ENCODE data around the gene NOXO1. TPM values are rescaled to one million over a fixed set of nuclear protein-coding genes. Genes with fewer than 3 reads are reported as not detected.

The NOXO1 gene
- total and polyA plus RNA-seq, 9 of the 15 experiments (the other 6 are each of a cell fraction or from before 2014, with no cell fraction given) = not detected

GRCh38 chr16:1983544-1984346, 2.5 kb upstream of the NOXO1 start, which contains the start of gene GFER (continued):
- TF ChIP-seq E2F8 (IDR thresholded peaks at IDR 0.05; ENCODE audit: low read depth, partially characterized antibody) = no peak
- no peak for TF ChIP-seq TCF15 (CRISPR knock-in tag; IDR thresholded peaks at IDR 0.05)
- no peak for TF ChIP-seq MEIS2 (IDR thresholded peaks at IDR 0.05; ENCODE audit: partially characterized antibody)
- TF ChIP-seq DDX20 (tag; IDR thresholded peaks at IDR 0.05; ENCODE audit: low read depth) = no peak
- no peak for TF ChIP-seq ZNF347 (CRISPR knock-in tag; IDR thresholded peaks at IDR 0.05; ENCODE audit: low read depth)
- no peak for TF ChIP-seq ZKSCAN3 (CRISPR knock-in tag; IDR thresholded peaks at IDR 0.05)
- TF ChIP-seq SNAPC5 (CRISPR knock-in tag; IDR thresholded peaks at IDR 0.05) = no peak
- TF ChIP-seq THRB (CRISPR knock-in tag; conservative IDR thresholded peaks at IDR 0.05) = no peak
- no peak for TF ChIP-seq SMARCE1 (IDR thresholded peaks at IDR 0.05)
- no peak for TF ChIP-seq KLF6 (CRISPR knock-in tag; IDR thresholded peaks at IDR 0.05; ENCODE audit: borderline replicate concordance)
- peak; percentile 83 for TF ChIP-seq RBFOX2 (IDR thresholded peaks at IDR 0.05; ENCODE audit: low read depth, low read length)
- TF ChIP-seq ZKSCAN1 (IDR thresholded peaks at IDR 0.05; ENCODE audit: low read depth, low read length) = 0 out of 2 replicates have a peak, but pooled peaks have one; percentile 41
- peak; percentile 77; the same call in 1 of the 2 replicates for TF ChIP-seq ZNF76 (CRISPR knock-in tag; IDR thresholded peaks at IDR 0.05; ENCODE audit: borderline replicate concordance)
- TF ChIP-seq PTRF (tag; IDR thresholded peaks at IDR 0.05) = no peak
- TF ChIP-seq ZNF212 (CRISPR knock-in tag; IDR thresholded peaks at IDR 0.05) = no peak
- TF ChIP-seq E2F3 (CRISPR knock-in tag; IDR thresholded peaks at IDR 0.05) = peak; percentile 59; the same call in 1 of the 2 replicates
- no peak for TF ChIP-seq ZNF324 (CRISPR knock-in tag; IDR thresholded peaks at IDR 0.05)
- no peak for TF ChIP-seq ZNF263 (CRISPR knock-in tag; IDR thresholded peaks at IDR 0.05; ENCODE audit: borderline replicate concordance)
- no peak for TF ChIP-seq HINFP (tag; conservative IDR thresholded peaks at IDR 0.05; ENCODE audit: low read depth)
- TF ChIP-seq HOXB6 (CRISPR knock-in tag; IDR thresholded peaks at IDR 0.05; ENCODE audit: borderline replicate concordance) = no peak
- TF ChIP-seq SMAD2 (IDR thresholded peaks at IDR 0.05; ENCODE audit: low read depth, low read length) = no peak

Measured in K562 (cell line).